Stimulated activated CD4-positive, alpha-beta T cell treated with anti-CD3 and anti-CD28 coated beads, Interleukin-12 subunit alpha, Interleukin-12 subunit beta, amount 100 ng/mL, for 4 hours (primary cell): ENCODE measurements around the gene ANO1.
"Not testable (repeated sequence)": the region's sequence is repeated elsewhere in the genome, so short reads cannot be mapped to it uniquely, and the experiment has no call there.

Experiments
- DNase-seq: peaks from one replicate; pipeline ENCODE4 v3.0.0-alpha.2; 2020

ANO1 gene

DNA sequence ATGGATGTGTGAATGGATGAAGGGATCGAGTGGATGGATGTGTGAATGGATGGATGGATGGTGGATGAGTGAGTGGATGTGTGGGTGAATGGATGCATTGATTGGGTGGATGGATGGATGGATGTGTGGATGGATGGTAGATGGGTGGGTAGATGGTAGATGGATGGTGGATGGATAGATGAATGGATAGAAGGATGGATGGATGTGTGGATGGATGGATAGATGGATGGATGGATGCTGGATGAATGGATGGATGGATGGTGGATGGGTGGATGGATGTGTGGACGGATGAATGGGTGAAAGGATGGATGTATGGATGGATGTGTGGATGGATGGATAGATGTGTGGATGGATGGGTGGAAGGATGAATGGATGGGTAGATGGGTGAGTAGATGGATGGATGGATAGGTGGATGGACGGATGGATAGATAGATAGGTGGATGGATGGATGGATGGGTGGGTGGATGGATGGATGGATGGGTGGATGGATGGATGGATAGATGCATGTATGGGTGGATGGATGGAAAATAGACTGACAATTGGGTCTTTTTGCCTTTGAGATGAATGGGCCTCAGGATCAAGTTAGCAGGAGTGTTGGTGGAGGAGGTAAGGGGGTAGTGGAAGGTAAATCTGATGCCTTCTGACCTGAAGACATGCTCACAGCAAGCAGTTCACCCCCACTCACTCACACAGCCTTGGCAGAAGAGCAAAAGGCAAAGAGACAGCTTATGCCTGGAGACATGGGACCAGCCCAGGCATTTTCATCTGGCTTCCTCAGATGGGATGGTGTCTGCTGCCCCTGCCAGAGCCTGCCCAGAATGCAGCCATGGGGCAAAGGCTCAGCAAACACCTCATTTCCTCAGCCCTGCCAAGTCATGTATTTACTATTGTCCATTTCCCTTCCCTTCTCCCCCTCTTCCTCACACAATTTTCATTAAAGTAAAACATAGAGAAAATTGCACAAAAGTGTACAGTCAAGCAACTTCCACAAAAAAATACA, 117.0 kb downstream of the ANO1 start:
- no peak for DNase-seq

DNA sequence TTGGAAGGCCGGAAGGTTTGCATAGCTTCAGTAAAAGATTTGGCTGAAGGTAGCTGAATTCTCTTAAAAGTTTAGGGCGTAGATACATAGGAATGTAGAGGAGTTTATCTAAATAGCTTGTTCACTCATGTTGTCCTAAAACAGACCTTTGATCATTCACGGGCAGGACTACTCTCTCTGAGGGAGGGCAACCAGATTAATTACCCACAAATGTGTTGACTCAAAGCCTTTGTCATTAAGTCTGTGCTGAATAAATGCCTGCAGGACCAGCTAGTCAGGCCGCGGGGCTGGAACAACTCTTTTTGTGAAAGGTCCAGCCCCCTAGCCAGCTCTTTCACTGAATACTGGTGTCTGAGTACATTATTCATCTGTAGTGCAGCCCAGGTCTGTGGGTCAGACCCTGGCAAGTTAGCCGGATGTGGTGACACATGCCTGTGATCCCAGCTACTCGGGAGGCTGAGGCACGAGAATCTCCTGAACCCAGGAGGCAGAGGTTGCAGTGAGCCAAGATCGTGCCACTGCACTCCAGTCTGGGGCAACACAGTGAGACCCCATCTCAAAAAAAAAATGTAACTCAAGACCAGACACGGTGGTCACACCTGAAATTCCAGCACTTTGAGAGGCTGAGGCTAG, 122.2 kb downstream of the ANO1 start:
- DNase-seq: no peak

DNA sequence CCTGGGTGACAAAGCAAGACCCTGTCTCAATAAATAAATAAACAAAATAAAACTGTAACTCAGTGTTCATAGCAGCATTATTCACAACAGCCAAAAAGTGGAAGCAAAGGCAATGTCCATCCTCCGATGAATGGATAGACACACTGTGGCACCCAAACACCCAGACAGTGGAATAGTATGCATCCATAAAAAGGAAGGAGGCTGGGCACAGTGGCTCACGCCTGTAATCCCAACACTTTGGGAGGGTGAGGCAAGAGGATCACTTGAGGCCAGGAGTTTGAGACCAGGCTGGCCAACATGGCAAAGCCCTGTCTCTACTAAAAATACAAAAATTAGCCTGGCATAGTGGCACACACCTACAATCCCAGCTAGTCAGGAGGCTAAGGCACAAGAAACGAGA, 122.9 kb downstream of the ANO1 start:
- not testable (repeated sequence) for DNase-seq

DNA sequence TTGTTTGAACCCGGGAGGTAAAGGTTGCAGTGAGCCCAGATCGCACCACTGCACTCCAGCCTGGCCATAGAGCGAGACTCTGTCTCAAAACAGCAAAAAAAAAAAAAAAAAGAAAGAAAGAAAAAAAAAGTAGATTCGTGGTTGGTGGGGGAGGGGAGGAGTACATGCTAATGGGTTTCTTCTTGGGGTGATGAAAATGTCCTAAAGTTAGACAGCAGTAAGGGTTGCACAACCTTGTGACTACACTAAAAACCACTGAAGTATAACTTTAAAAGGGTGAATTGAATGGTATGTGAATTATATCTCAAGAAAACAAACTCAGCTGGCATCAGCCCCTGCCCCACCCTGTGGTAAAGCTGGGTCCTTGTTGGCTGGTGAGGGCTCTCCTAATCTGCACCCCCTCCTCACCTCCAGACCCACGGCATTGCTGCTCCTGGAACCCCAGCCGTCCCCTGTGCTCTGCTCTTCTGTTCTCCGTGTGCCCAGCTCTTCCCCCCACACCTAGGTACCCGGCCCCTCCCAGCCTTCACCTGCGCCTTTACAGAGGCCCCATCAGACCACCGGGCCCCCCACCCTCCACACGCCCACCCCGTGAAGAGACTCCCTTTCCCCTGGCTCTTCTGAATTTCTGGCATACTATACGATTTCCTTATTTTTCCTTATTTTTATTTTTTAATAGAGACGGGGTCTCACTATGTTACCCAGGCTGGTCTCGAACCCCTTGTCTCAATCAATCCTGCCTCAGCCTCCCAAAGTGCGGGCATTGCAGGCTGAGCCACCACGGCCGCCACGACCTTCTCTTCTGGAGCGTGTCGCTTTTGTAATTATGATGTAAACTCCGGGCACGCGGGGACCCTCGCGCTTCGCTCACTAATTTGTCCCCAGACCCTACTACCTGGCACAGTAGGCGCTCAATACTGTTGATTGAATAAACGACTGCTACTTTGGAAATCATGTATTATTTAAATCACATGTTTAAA, 124.1 kb downstream of the ANO1 start:
- no peak for DNase-seq

DNA sequence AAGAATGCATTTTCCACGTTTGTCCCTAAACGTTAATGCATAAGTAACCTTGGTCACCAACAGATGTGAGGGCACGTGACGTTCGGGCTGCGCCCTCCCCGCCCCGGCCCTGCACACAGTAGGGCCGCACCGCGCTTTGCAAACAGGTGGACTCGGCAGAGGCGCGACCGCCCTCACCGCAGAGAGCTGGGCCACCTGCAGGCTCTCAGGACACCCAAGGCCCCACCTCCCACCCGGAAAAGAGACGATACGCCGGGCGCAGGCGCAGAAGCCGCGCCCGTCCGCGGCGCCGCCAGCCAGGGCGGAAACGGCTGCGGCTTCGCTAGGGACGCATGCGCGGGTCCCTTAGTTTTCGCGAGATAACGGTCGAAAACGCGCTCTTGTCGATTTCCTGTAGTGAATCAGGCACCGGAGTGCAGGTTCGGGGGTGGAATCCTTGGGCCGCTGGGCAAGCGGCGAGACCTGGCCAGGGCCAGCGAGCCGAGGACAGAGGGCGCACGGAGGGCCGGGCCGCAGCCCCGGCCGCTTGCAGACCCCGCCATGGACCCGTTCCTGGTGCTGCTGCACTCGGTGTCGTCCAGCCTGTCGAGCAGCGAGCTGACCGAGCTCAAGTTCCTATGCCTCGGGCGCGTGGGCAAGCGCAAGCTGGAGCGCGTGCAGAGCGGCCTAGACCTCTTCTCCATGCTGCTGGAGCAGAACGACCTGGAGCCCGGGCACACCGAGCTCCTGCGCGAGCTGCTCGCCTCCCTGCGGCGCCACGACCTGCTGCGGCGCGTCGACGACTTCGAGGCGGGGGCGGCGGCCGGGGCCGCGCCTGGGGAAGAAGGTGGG, 125.0 kb downstream of the ANO1 start, which contains the start of gene FADD:
Gene FADD, plus strand, starts transcription at position 377 of the 831 bp plus-strand sequence. Its CDS starts 164 bp downstream, at position 541.
- DNase-seq: peak; percentile 82

DNA sequence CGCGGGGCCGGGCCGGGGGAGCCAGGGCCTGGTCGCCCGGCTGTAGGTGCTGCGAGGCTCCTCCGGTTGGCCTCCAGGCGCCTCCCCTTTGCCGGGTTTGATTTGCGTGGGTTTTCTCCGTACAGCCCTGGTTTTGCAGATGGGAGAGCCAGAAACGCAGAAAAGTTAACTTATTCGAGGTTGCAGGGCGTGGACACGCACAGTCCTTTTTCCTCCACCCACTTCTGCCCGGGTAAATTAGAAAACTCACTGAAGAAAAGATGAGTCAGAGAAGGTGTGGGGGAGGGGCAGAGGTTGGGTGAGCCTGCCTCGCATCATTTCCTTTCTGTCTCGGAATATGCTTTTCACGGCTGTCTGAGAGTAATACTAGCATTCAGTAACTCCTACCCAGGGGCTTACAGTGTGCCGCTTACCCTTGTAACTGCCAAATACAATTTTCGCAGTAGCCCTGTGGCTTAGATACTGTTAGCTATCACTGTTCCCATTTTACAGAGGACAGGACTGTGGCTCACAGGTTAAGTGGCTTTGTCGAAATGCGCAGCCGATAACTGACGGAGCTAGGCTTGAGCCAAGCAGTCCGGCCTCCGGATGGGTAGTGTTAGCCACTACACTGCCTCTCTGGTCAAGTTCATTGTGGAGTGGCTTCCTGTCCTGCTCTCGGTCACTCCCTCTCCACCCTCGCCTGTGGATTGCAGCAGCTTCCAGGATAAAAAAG, 125.8 kb downstream of the ANO1 start:
- DNase-seq: peak; percentile 83

DNA sequence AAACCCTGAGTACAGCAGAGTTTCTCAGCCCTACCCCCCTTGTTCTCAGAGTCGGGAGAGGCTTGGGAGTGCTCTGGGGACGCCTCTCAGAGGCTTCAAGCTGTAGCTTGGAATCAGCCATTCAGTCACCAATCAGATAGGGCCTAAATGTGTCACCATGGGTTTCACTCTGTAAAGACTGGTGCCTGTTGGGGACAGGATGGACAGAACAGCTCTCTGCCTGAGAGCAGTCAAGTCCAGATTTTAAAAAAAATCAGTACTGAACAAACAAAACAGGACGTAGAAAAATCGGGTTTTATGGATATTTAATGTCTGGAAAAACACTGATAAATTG, 126.3 kb downstream of the ANO1 start:
- no peak for DNase-seq

DNA sequence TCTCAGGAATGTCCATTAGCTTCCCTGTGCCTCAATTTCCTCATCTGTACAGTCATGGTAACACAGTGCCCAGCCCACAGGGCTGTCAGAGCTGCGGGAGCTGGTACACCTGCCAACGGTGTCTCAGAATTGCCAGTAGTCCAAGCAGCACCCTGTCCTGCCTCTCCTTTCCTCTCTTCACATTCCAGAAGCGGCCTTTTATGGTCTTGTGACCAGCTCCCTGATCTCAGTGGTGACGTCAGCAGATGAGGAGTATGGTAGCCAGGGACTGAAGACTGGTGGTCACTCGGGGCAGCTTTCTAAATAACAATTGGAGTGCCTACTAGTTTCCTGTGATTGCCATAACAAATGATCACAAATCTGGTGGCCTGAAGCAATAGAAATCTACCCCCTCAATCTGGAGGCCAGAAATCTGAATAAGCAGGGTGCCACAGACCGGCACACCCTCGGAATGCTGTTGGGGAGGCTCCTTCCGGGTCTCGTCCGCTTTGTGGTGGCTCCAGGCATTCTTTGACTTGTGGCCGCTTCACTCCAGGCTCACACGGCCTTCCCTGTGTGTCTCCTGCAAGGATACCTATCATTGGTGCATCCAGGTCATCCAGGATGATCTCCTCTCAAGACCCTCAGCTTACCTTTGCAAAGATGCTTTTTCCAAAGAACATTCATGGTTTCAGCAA, 127.1 kb downstream of the ANO1 start:
- DNase-seq: no peak

DNA sequence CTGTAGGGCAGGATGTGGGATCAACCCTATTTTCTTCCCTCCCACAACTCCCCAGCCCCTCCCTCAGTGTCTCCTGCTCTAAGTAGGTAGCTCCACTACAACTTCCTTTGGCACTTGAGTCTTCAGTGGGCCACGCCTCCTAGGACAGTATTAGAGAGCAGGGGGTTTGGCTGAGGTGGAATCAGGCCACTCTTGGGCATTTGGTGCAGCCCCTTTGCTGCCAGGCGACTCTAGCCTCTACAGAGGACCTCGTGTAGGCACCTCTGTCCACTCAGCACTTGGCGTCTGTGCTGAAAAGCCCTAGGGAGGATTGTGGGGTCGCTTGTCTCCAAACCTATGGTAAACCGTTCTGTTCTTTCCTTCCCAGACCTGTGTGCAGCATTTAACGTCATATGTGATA, 127.6 kb downstream of the ANO1 start:
- DNase-seq: no peak

DNA sequence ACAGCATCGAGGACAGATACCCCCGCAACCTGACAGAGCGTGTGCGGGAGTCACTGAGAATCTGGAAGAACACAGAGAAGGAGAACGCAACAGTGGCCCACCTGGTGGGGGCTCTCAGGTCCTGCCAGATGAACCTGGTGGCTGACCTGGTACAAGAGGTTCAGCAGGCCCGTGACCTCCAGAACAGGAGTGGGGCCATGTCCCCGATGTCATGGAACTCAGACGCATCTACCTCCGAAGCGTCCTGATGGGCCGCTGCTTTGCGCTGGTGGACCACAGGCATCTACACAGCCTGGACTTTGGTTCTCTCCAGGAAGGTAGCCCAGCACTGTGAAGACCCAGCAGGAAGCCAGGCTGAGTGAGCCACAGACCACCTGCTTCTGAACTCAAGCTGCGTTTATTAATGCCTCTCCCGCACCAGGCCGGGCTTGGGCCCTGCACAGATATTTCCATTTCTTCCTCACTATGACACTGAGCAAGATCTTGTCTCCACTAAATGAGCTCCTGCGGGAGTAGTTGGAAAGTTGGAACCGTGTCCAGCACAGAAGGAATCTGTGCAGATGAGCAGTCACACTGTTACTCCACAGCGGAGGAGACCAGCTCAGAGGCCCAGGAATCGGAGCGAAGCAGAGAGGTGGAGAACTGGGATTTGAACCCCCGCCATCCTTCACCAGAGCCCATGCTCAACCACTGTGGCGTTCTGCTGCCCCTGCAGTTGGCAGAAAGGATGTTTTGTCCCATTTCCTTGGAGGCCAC, 128.3 kb downstream of the ANO1 start:
- no peak for DNase-seq

DNA sequence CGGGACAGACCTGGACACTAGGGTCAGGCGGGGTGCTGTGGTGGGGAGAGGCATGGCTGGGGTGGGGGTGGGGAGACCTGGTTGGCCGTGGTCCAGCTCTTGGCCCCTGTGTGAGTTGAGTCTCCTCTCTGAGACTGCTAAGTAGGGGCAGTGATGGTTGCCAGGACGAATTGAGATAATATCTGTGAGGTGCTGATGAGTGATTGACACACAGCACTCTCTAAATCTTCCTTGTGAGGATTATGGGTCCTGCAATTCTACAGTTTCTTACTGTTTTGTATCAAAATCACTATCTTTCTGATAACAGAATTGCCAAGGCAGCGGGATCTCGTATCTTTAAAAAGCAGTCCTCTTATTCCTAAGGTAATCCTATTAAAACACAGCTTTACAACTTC, 128.9 kb downstream of the ANO1 start:
- no peak for DNase-seq

DNA sequence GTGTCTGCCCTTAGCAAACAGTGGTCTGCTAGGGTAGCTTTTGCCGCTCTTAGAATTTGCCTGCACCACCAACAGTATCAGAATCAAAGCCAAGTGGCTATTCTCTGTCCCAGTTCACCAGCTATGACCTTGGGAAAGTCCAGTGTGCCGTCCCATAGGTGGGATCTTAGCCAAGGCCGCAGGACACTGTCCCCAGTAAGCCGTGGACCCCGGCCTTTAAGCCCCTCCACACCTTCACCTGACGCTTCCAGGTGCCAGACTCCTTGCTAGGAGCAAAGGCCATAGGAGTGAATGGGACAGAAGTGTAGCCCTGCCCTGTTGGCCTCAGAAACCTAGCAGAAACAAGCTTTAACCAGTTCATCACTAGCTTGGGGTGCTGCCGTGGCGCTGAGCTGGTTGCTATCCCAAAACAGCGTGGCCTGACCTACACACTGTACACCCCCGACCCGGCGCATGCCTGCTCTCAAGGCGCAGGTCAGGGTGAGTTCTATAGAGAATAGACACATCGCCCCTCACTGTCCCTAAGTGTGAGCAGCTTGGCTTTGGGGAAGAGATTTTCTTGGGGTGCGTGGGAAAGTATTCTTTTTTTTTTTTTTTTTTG, 129.5 kb downstream of the ANO1 start:
- DNase-seq: no peak

DNA sequence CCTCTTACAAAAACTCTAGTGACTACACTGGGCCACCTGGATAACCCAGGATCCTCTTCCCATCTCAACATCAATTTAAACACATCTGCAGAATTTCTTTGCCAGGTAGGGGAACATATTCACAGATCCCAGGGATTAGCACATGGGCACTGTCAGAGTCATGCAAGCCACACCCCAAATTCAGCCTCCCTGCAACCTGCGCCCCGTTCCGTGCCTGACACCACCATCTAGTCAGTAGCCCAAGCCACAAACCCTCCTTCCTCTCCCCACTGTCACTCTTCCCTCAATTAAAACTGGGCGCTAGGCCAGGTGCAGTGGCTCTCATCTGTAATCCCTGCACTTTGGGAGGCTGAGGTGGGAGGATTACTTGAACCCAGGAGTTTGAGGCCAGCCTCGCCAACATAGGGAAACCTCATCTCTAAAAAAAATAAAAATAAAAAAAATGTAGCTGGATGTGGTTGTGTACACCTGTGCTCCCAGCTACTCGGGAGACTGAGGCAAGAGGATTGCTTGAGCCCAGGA, 131.3 kb downstream of the ANO1 start:
- no peak for DNase-seq

DNA sequence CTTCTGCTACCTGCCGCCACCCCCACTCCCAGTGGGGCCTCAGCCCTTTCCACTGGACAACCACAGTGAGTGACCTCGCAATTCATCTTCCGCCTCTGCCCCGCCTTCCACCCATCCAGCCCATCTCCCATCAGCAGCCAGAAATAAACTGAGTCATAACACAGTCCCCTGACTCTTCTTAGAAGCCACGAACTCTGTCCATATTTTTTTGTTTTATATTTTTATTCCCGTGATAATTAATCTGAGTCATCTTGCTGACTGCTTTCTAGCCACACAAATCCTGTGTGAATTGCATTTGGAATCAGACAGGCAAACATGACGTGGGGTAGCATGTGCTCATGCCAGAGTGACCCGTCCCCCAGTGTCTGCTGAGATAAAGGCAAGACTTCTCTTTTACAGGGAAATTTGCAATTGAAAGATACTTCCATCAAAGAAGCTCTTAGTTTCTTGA, 132.0 kb downstream of the ANO1 start:
- DNase-seq: no peak

DNA sequence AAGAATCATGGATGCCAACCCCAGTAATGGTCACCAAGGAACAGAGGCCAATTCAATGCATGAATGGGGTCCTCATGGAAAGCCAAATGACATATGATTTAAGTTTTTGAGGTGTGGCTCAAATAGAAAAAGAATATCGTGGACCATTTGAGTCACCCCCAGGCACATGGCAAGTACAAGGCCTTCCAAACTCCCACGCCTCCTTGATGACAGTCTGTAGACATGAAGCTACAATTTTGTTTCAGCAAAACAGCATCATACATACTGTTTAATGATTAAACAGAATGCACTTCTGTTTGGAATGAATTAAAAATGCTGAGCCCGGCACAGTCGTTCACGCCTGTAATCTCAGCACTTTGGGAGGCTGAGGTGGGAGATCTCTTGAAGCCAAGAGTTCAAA, 132.4 kb downstream of the ANO1 start:
- DNase-seq: no peak

DNA sequence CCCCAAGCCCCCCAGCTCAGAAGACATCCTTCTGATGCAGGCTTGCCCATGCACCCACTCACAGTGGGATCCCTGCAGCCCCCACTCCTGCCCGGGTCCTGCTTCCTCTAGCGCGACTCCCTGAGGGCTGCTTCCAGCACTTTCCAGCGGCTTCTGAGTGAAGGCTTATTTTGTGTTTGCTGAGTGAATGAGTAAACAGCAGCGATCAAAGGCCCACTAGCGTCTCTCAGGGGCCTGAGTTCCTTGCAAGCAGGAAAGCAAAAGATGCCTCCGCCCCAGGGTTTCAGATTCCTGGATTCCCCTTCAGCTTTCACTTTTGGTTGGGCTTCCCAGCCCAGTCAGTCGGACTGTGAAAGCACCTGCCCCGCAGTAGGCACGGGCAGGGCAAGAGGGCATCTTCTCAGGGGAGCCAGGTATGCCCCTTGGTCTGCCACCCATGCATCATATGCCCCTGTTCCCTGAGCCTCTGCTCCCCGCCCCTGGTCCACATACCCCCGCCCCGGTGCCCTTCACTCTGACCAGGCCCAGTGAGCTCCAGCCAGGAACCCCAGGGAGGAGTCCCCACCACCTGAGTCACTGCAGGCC, 134.2 kb downstream of the ANO1 start:
- DNase-seq: no peak

DNA sequence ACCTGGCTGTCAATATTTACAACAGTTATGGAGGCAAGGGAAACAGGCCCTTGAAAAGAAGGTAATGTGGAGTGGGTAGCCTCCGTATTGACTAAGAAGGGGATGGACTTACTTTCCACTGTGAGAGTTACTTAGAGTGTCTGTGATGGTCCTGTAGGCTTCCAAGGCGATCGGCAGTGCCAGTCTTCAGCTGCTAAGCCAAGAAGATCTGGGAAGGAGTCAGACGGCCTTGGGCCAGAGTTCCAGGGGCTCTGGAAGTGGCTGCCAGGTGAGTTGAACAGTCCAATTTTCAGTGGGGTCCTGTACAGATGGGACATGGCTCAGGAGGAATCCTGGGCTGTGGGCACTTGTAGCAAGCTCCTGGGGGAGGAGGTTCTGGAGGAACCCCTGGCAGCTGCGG, 139.3 kb downstream of the ANO1 start:
- DNase-seq: not testable (repeated sequence)

DNA sequence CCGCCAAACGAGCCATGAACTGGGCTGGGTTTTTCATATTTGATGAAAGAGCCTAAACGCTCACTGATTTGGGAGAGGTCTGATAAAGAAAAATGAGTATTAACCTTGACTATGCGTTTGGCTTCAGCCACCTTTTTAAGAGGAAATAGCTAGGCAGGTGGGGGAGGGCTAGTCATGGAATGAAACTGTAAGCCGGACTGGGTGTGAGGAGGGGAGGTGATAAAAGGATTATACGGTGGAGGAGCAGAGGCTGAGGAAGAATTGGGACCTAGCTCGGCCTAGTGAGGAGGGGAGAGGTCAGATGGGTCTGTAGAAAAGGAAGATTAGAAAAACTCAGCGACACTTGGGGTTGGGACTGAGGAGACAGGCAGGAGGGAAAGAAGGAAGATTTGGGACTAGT, 140.0 kb downstream of the ANO1 start:
- DNase-seq: not testable (repeated sequence)

DNA sequence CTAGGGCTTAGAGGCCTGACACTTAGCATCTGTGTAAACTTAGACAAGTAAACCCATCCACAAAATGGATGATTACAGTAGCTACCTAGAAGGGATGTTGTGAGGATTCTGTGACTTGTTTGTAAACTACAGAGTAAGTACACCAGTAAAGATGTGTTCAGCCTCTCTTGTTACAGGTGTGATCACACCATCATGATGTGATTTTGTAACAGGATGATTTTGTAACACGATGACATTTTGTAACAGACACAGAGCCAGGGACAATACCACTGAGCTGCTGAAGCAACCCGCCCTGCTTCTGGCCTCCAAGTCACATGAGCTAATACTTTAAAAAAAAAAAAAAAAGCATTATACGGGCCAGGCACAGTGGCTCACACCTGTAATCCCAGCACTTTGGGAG, 142.0 kb downstream of the ANO1 start:
- DNase-seq: no peak
